Dermis blood vessel endothelial cell (primary cell): ENCODE data around the gene IFITM10. TPM values are rescaled to one million over a fixed set of nuclear protein-coding genes. Genes with fewer than 3 reads are reported as not detected.

Experiments
- DNase-seq: peaks from one replicate; pipeline ENCODE4 v3.0.0; 2010
- total RNA-seq: library from RNA; depleted of rRNA; stranded (reverse); fragments of >200 nt; gene quantifications from 2 replicates; pipeline ENCODE4 v1.2.3, GENCODE V29; 2014

IFITM10 gene
- total RNA-seq, 1 donor from 2014 or later, result 1.5 TPM

DNA sequence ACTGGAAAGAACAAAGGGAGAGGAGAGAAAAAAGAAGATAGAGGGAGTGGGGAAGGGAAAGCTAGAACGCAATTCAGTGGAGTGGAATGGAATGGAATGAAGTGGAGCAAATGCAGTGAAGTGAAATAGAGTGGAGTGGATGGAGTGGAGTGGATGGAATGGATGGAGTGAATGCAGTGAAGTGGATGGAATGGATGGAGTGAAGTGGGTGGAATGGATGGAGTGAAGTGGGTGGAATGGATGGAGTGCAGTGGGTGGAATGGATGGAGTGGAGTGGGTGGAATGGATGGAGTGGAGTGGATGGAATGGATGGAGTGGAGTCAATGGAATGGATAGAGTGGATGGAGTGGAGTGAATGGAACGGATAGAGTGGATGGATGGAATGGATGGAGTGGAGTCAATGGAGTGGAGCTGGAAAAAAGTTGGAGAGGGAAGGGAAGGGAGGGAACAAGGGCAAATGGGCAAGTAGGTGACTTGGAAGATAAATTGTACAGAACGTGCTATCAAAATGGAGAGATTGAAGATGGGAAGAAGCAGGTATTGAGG, 13.9 kb downstream of the IFITM10 start:
- no peak for DNase-seq

DNA sequence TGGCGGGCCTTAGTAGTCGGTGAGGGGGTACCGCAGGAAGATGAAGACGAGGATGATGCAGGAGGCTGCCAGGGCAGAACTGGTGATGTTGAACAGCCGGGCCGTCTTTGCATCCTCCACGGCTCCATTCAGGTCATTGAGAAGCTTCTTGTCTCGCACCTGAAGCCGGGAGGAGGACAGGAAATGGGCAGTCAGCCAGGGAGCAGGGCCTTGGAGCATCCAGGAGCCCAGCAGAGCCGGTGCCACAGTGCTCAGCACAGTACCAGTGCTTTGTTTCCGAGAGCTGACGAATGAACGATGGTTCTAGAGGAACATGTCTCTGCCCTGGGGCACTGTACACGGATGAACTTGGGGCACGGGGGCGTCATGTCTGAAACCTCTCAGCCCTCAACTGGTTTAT, 15.1 kb downstream of the IFITM10 start:
- DNase-seq, result no peak

DNA sequence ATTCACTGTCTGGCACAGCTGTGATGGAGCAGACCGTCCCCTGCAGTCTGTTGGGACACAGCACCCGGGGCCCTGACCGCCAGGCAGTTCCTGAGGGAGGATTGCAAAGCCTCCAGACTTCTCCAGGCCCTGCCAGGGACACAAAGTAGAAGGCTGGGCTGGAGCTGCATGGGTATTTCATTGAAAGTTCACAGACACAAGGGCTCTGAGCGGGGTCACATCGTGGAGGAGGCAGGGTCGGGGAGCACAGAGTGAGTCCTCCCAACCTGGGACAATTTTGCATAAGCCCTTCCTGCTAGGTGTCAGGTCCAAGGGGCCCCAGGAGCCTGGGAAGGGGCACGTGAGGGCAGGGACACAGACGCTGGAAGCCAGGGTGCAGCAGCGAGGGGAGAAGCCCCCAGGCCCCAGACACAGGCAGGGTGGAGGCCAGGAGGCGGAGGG, 15.7 kb downstream of the IFITM10 start:
- DNase-seq, result no peak

DNA sequence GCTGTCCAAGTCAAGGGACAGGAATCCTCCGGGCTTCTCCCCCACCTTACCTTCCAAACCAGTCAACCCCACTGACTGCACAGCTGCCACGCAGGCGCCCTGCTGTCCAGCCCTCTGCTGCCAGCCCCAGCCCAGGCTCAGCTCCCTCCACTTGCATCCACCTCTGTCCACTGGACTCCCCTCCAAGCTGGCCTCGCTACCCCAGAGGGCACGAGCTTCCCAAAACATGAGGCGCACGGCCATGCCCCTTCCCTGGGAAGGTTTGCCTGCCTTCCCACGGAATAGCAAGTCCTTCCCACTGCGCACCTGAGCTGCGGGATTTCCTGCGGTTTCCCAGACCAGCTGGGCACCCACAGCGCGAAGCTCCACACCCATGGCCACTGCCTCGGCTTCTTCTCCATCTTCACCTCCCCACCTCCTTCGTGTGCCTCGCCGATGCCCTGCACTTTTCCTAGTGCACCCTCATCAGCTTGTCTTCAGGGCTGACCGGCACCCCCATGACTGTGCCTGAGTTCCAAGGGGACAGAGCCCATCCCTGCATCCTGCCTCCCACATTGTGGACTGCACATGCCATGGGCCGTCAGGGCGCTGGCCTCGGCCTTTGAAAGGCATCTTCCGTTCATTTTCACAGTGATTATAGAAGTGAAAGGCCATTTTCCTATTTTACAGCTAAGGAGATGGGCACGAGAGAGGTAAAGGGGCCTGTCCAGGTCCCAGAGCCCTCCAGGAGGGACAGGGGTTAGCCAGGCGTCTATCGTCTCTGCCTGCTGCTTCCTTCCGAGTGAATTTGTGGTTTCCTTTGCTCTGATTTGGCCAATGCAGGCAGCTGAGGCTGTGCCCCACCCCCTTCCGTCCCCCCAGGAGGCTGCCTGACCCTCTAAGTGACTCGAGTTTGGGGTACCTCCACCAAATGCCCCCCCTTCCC, 16.4 kb downstream of the IFITM10 start:
- DNase-seq, result no peak

DNA sequence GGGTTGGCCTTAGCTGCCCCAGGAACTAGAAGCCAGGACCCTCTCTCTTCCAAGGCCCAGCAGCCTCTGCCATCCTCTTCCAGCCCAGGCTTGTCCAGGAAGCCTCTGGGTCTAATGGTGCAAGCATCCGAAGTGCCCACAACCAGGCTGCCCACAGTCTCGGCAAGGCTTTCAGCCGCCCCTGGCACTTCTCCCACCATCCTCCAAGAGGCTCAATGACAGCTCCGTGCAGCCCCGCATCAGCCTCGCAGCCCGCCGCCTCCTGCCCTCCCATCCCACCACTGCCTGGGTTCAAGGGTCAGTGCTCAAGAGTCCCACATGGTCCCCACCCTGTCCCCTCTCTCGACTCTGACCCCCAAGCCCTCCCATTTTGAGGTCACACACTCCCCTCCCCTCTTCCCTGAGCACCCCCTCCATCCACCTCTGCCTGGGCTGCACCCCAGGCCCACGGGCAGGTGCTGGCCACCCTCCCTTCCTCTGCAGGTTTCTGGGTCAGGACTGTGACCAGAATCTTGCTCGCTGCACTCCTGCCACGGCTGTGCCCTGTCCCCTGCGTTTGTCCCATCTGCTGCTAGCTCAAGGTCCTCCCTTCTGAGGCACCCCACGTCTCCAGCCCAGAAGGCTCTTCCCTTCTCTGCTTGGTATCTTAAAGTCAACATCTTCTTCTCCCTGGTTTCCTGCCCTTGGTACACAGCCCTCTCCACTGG, 17.2 kb downstream of the IFITM10 start:
- no peak for DNase-seq

DNA sequence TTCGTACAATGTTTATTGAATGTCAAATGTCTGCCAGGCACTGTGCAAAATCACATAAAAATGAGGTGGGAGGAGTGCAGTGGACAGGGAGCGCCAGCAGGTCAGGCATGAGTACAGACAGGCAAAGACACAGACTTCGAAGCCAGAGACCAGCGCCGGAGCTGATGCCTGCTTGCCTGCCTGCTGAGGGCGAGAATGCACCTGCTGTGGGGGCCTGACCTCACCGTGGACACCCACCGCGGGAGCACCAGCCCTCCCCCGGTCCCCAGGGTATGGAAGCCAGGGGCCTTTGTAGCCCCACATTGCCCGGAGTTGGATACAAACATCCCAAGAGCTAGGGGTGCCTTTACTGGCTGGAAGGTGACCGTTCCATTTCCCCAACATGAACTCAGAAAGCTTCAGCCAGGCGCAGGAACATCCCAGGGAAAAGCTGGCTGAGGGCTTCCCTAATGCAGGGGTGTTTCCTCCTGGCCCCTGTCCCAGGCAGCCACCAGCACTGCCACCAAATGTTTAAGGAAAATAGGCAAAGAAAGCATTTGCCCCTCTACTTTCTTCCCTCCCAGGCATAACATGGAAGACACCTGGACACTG, 17.9 kb downstream of the IFITM10 start:
- no peak for DNase-seq

DNA sequence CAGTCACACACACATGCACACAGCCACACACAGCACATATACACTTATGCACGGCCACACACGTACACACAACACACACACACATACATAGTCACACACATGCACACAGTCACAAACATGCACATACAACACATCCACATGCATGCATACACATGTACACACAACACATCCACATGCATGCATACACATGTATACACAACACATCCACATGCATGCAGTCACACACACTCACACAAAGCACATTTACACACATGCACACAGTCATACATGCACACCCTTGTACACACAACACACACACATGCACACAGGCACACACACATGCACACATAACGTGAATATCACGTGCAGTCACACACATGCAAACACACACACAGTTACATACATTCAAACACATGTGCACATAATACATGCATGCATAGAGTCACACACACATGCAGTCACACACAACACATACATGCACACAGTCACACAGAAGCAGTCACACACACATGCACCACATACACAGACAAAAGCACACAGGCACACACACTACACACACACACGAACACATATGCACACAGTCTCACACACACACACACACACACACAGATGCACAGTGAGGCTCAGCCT, 18.8 kb downstream of the IFITM10 start:
- DNase-seq, result no peak

DNA sequence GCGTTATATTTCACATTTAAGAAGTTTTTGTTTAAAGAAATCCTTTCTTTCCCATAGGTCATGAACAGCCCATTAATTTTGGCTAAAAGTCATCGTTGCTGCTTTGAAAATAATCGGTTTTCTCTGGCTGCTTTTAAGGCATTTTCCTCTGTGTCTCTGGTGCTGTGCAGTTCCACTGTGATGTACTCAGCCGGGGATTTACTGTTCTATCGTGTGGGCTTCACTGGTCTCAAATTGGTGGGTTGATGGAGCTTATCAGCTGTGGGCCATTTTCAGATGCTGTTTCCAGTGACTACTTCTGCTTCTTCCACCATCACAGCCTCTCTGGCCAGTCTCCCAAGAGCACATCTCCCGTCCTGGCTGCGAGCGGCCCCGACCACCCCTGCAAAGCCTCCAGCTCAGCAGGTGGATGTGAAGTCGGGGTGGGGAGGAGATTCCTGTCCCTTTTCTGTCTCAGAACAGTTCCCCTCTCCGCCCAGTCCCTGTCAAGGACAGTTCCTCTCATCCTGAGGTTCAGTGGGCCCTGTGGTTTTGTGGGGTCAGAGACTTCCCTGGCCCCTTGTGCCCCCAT, 20.3 kb downstream of the IFITM10 start:
- DNase-seq, result no peak

DNA sequence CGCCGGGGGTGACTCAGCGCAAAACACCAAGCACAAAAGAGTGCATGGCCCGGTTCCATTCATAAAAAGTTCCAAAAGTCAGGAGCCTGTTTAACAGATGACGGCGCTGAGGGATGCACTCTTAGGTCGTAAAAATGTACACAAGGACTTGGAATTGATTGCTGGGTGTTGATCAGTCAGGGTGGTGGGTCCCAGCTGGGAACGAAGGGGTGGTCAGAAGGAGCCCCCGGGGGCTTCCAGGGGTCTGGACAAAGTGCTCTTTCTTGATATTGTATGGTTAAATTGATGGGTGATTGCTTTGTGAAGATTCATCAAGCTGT, 20.7 kb downstream of the IFITM10 start:
- DNase-seq, result no peak

DNA sequence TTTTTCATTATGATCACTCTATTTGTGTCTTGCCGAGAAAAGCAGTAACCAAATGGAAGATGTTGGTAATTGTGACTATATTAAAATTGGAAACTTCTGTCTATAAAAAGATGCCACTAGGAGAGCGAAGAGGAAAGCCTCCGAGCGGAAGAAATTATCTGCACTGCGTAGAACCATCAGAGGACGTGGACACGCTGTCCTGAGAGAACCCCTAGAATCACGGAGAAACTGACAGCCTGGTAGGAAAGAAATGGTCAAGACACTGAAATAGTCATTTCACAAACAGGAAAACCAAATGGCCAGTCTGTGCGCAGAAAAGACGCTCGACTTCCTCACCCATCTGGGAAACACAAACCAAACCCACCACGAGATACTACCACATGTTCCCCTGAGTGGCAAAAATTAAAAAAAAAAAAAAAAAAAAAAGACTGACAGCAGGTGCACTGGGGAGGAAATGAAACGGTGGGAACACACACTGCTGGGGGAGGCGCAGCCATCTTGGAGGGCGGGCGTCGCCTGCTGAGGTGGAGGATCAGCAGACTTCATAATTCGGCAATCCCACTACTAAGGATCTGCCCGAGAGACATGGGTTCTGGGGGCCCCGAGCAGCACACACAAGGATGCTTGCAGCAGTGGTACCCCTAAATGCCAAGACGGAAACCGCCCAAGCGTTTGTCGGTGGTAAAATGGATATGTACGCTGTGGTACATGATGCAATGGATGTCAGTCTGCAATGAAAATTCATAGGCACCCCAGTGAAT, 21.3 kb downstream of the IFITM10 start:
- DNase-seq, result no peak

DNA sequence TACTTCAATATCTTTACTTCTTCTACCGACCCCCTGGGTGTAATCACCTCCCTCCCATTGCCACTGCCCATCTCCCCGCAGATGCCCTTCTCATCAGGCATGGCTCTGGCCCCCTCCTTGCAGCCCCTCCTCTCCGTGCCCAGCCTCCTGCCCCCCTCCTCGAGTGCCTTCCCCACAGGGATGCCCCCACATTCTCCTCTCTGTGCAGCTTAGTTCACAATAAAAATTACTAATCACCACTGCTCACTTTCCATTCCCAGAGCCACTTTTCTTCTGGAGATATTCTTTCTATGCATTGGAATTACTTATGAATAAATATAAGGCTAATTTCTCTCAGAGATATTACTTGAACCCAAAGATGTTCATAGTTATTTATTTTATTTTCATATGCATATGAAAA, 22.1 kb downstream of the IFITM10 start:
- DNase-seq, result no peak

DNA sequence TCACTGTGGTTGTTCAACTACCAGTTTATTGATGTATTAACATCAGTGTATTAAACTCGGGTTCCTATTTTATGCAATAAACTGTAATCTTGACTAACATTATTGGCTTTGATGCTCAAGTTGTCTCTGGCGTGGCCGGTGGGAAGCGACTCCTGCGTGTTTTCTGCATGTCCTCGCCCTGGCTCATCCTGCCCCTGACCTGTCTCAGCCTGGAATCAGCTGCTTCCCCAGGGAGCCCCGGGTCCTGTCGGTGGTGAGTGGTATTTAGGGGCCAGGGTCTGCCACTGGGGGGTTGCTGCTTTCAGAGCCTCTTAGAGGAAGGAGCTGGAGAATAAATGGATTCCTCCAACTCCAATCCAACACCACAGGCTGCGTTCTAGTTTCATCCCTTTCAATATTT, 22.5 kb downstream of the IFITM10 start:
- no peak for DNase-seq

DNA sequence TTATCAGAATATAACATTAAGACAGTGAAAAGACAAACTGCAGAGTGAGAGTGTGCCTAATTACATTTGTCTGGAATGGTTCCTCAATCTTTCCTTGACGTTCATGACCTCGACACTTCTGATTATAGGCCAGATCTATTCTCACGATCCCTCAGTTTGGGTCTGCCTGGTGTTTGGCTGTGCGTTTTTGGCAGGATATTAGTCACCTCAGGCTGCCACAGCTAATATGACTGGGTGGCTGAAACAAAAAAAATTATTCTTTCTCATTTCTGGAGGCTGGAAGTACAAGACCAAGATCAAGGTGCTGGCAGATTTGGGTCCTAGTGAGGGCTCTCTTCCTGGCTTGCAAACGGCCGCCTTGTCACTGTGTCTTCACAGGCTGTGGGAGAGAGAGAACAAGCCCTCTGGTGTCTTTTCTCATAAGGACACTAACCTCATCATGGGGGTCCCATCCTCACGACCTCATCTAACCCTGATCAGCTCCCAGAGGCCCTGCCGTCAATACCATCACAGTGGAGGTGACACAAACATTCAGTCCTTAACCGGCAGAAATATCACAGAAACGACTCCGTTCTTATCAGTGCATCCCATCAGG, 23.2 kb downstream of the IFITM10 start:
- no peak for DNase-seq

DNA sequence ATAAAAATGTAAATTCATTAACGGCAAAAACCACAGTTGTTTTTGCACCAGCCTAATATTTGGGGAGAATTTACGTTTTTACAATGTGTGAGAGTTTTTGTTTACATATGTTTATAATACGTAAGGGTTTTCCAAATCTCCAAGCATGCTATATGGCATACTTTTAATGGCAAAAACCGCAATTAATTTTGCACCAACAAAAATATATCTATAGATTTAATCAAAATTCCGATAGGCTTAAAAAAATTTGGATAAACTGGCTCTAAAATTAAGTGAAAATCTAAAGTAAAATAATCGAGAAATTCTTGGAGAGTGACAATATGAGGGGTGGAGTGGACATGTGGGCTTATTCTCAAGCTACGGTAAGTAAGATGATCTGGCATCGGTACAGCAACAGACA, 30.6 kb downstream of the IFITM10 start:
- no peak for DNase-seq

DNA sequence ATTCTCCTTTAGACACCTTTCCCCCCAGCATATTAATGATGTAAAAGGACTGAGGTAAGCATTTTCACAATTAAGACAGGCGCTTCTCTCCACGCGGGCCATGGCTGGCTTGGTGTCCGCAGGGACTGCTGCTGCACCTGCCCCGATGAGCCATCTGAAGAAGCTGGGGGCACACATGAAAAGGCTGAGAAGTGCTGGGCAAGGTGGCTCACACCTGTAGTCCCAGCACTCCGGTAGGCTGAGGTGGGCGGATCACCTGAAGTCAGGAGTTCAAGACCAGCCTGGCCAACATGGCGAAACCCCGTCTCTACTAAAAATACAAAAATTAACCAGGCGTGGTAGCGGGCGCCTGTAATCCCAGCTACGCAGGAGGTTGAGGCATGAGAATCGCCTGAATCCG, 32.1 kb downstream of the IFITM10 start:
- no peak for DNase-seq

DNA sequence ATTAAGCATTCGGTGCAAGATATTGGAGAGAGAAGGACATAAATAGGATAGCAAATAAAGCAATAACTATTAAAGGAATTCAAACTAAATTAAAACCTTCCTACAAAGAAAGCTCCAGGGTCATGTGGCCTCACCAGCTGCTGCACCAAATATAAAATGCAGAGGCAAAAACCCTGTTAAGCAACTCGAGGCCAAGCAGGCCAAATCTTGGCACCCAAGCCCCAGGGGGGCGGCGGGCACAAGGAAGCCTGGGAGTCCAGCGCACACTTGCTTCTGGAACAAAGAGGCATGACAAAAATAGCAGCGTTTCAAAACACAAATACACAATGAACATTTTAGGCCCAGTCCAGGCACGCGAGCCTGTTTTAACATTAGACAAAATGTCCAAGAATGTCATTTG, 32.6 kb downstream of the IFITM10 start:
- DNase-seq, result no peak

DNA sequence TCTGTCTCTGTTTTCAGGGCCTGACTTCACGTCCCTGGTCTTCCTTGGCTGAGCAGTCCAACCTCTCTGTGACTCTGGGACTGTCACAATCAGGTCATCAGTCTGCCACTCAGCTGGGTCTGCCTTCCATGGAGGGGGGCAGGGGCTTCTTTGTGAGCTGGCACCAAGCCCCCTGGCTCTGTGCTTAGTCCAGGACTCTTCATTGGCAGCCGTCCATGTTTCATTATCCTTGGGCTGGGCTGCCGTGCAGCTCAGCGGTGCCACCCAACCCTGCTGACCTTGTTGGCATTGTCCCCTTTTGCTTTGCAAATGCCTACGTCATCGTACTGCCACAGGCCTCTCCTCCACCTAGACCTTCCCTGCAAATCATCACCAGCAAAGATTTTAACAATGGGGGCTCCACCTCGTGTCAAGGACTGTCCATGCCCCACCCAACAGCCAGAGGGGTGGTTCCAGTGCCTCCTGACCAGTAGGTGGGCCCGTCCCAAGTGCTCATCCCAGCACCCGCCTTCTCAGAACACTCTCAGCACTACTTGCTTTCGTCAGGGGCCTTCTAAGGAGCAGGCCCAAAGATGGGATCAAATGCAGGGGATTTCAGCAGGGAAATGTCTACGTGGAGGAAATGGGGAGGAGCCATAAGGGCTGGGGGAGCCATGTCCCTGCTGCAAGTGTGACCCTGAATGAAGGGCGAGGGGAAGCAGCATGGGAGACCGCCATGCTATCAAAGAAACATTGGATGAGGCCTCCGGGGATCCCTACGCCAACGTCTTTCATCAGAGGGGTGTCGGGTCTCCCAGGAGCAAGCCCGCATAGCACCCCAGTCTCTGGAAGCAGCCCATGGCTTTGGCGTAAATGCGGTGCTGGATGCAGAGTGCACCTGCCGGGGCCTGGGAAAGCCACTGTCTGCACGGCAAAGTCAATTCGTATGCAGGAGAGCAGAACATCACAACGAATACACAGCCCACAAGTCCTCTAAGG, 35.2 kb downstream of the IFITM10 start:
- no peak for DNase-seq

DNA sequence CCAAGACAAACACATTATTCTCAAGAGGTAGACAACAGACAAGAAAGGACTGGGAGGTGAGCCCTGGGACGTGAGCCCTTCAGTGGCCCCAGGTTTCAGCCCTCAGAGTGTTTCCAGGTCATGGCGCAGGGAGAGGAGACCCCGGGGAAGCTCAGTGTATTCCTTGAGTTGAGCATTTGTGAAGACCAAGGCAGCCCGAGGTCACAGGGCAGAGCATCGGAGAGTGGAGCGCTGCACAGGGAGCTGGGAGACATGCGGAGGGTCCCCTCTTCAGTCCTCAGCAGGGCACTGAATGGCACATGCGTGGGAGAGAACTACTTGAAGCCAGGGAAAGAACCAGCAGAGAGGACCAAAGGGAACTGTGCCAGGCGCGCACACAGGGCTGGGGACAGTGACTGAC, 41.7 kb downstream of the IFITM10 start:
- DNase-seq, result no peak

DNA sequence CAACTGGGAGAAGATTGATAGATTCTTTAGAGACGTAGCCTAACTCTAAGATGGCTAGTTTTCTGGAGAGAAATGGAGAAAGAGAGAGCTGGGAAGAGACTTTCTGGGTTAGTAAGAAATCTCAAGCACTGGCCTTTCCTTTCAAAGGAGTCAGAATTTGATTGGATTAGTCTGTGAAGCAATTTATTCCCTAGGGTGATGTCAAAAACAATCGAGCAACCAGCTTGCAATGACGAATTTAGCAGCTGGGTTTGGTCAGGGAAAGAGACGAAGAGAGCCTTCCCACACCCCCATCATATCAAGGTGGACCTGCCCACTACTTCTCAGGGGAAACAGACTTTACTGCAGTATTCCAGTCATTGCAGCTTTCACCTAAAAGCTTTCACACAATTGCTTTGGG, 42.6 kb downstream of the IFITM10 start:
- DNase-seq, result no peak
